HepG2 (cell line): ENCODE measurements around the gene PLOD3. TPM values are rescaled to one million over a fixed set of nuclear protein-coding genes. Genes with fewer than 3 reads are reported as not detected.

Experiments
- FOSL1 ChIP-seq: sonication (generic); formaldehyde crosslinking; IDR thresholded peaks from 2 replicates; pipeline ENCODE4 v1.9.0; 2021; ENCODE audit warnings: missing genetic modification reagents, borderline replicate concordance
- FOXA1 ChIP-seq, 2 experiments: fragments of 450-650 bp in 1 of 2; sonication (generic) in 1 of 2; formaldehyde crosslinking in 1 of 2; IDR thresholded peaks; 2 replicates each; pipeline versions ENCODE4 v1.4.0 to v1.6.1; 2016 to 2020; ENCODE audit warnings: missing genetic modification reagents in 1 of 2
- FOXK1 ChIP-seq: sonication (generic); formaldehyde crosslinking; IDR thresholded peaks from 2 replicates; pipeline ENCODE4 v1.4.0; 2020; ENCODE audit warnings: low read depth, missing genetic modification reagents, borderline replicate concordance
- GATA4 ChIP-seq: sonication (generic); IDR thresholded peaks from 2 replicates; pipeline ENCODE4 v1.6.1; 2016; ENCODE audit warnings: antibody characterized with exemption, low read depth, borderline replicate concordance
- GATAD1 ChIP-seq: IDR thresholded peaks from 2 replicates; pipeline ENCODE4 v1.6.1; 2016; ENCODE audit warnings: missing genetic modification reagents, missing compliant biosample characterization
- GFI1 ChIP-seq: sonication (generic); formaldehyde crosslinking; IDR thresholded peaks from 2 replicates; pipeline ENCODE4 v1.5.0; 2020; ENCODE audit warnings: missing genetic modification reagents, mild to moderate bottlenecking, borderline replicate concordance
- MTF2 ChIP-seq: sonication (generic); formaldehyde crosslinking; IDR thresholded peaks from 2 replicates; pipeline ENCODE4 v1.5.0; 2020; ENCODE audit warnings: missing genetic modification reagents, borderline replicate concordance
- NCOR1 ChIP-seq: fragments of 200-600 bp; sonication (generic); IDR thresholded peaks from 2 replicates; pipeline ENCODE4 v1.7.0; 2017; ENCODE audit warnings: antibody characterized with exemption, low read length, borderline replicate concordance
- NFYB ChIP-seq: sonication (generic); formaldehyde crosslinking; IDR thresholded peaks from 2 replicates; pipeline ENCODE4 v1.4.0; 2020; ENCODE audit warnings: missing genetic modification reagents
- POGZ ChIP-seq: sonication (generic); formaldehyde crosslinking; IDR thresholded peaks from 2 replicates; pipeline ENCODE4 v1.4.0; 2020; ENCODE audit warnings: mild to moderate bottlenecking, missing genetic modification reagents
- RARG ChIP-seq: sonication (generic); formaldehyde crosslinking; IDR thresholded peaks from 2 replicates; pipeline ENCODE4 v1.4.0; 2020; ENCODE audit warnings: low read depth, mild to moderate bottlenecking, missing genetic modification reagents
- RCOR2 ChIP-seq: IDR thresholded peaks from 2 replicates; pipeline ENCODE4 v1.6.1; 2016; ENCODE audit warnings: missing biosample characterization, missing genetic modification reagents
- ZMYM2 ChIP-seq: sonication (generic); formaldehyde crosslinking; IDR thresholded peaks from 2 replicates; pipeline ENCODE4 v1.8.0; 2022; ENCODE audit warnings: mild to moderate bottlenecking, missing genetic modification reagents
- ZNF136 ChIP-seq: sonication (generic); formaldehyde crosslinking; IDR thresholded peaks from 2 replicates; pipeline ENCODE4 v1.8.1; 2022; ENCODE audit warnings: low read depth, mild to moderate bottlenecking, moderate library complexity, missing genetic modification reagents
- ZZZ3 ChIP-seq: sonication (generic); formaldehyde crosslinking; IDR thresholded peaks from 2 replicates; pipeline ENCODE4 v1.4.0; 2020; ENCODE audit warnings: missing genetic modification reagents, mild to moderate bottlenecking, borderline replicate concordance
- polyA plus RNA-seq, 8 experiments: library from polyadenylated mRNA; depleted of rRNA in 3 of 8; stranded (reverse) in 7 of 8; unstranded in 1 of 8; fragments of >200 nt; fragmentation: Illumina TruSeq in 4 of 8; extraction: Trizol in 4 of 8; gene quantifications; 2 replicates each; pipeline versions ENCODE4 v1.2.1 to v1.2.3, GENCODE V29; 2011 to 2016; ENCODE audit warnings: low read depth in 4 of 8, missing spikeins in 1 of 8, mixed read lengths in 1 of 8; ENCODE audit not compliant: insufficient read depth in 1 of 8
- total RNA-seq, 5 experiments: library from RNA; depleted of rRNA; stranded (reverse); fragments of >200 nt; fragmentation: Illumina TruSeq; extraction: Trizol; gene quantifications; 2 replicates each; pipeline ENCODE4 v1.2.3, GENCODE V29; 2016; ENCODE audit warnings: low read depth in 1 of 5
- TF ChIP-seq, protein P1 (sequence below): sonication (generic); formaldehyde crosslinking; IDR thresholded peaks from 2 replicates; pipeline ENCODE4 v1.5.0; 2020; ENCODE audit warnings: mild to moderate bottlenecking, missing genetic modification reagents, borderline replicate concordance
- TF ChIP-seq, protein P2 (sequence below): sonication (generic); formaldehyde crosslinking; IDR thresholded peaks from 2 replicates; pipeline ENCODE4 v1.4.0; 2020; ENCODE audit warnings: mild to moderate bottlenecking, missing genetic modification reagents
- TF ChIP-seq, protein P3 (sequence below): sonication (generic); formaldehyde crosslinking; IDR thresholded peaks from 2 replicates; pipeline ENCODE4 v1.5.0; 2020; ENCODE audit warnings: missing genetic modification reagents

PLOD3 gene
- total and polyA plus RNA-seq, 2 of the 13 experiments (the other 11 are each of a cell fraction or from before 2014, with no cell fraction given) = 65.8 to 67.4 TPM

DNA sequence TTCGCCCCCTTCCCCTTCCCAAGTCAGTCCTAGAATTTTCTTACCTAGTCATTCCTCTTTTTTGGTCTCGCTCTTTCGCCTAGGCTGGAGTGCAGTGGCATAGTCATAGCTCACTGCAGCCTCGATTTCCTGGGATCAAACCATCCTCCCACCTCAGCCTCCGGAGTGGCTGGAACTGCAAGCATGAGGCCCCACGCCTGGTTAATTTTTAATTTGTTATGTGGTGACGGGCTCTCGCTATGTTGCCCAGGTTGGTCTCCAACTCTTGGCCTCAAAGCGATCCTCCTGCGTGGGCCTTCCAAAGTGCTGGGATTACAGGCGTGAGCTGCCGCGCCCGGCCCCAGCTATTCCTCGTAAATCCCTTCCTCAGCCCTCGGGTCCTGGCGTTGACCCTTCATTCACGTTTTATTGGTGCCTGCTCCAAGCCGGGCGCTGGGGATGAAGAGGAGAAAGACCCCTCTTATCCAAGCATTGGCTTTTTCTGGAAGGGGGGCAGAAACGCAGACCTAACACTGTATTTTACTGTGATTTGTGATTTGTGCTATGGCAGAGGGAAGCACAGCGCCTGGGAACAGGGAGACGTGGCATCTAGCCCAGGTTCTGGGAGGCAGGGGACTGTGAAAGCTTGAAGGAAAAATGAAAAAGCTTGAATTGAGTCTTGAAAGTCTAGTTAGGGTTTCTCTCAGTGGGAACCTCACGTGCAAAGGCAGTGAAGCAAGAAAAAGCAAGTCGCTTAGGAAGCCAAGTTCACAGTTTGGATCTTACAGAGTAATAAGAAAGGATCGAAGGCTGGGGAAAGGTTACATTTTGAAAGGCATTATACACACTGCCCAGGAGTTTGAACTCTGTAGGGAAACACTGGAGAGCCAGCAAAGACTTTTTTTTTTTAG is 1.1 kb upstream of the PLOD3 start (continued):
- TF ChIP-seq GFI1 (CRISPR knock-in tag) = no peak
- TF ChIP-seq, protein P1, sequence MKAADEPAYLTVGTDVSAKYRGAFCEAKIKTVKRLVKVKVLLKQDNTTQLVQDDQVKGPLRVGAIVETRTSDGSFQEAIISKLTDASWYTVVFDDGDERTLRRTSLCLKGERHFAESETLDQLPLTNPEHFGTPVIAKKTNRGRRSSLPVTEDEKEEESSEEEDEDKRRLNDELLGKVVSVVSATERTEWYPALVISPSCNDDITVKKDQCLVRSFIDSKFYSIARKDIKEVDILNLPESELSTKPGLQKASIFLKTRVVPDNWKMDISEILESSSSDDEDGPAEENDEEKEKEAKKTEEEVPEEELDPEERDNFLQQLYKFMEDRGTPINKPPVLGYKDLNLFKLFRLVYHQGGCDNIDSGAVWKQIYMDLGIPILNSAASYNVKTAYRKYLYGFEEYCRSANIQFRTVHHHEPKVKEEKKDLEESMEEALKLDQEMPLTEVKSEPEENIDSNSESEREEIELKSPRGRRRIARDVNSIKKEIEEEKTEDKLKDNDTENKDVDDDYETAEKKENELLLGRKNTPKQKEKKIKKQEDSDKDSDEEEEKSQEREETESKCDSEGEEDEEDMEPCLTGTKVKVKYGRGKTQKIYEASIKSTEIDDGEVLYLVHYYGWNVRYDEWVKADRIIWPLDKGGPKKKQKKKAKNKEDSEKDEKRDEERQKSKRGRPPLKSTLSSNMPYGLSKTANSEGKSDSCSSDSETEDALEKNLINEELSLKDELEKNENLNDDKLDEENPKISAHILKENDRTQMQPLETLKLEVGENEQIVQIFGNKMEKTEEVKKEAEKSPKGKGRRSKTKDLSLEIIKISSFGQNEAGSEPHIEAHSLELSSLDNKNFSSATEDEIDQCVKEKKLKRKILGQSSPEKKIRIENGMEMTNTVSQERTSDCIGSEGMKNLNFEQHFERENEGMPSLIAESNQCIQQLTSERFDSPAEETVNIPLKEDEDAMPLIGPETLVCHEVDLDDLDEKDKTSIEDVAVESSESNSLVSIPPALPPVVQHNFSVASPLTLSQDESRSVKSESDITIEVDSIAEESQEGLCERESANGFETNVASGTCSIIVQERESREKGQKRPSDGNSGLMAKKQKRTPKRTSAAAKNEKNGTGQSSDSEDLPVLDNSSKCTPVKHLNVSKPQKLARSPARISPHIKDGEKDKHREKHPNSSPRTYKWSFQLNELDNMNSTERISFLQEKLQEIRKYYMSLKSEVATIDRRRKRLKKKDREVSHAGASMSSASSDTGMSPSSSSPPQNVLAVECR (CRISPR knock-in tag) = peak; percentile 23; the same call in 1 of the 2 replicates
- TF ChIP-seq, protein P2, sequence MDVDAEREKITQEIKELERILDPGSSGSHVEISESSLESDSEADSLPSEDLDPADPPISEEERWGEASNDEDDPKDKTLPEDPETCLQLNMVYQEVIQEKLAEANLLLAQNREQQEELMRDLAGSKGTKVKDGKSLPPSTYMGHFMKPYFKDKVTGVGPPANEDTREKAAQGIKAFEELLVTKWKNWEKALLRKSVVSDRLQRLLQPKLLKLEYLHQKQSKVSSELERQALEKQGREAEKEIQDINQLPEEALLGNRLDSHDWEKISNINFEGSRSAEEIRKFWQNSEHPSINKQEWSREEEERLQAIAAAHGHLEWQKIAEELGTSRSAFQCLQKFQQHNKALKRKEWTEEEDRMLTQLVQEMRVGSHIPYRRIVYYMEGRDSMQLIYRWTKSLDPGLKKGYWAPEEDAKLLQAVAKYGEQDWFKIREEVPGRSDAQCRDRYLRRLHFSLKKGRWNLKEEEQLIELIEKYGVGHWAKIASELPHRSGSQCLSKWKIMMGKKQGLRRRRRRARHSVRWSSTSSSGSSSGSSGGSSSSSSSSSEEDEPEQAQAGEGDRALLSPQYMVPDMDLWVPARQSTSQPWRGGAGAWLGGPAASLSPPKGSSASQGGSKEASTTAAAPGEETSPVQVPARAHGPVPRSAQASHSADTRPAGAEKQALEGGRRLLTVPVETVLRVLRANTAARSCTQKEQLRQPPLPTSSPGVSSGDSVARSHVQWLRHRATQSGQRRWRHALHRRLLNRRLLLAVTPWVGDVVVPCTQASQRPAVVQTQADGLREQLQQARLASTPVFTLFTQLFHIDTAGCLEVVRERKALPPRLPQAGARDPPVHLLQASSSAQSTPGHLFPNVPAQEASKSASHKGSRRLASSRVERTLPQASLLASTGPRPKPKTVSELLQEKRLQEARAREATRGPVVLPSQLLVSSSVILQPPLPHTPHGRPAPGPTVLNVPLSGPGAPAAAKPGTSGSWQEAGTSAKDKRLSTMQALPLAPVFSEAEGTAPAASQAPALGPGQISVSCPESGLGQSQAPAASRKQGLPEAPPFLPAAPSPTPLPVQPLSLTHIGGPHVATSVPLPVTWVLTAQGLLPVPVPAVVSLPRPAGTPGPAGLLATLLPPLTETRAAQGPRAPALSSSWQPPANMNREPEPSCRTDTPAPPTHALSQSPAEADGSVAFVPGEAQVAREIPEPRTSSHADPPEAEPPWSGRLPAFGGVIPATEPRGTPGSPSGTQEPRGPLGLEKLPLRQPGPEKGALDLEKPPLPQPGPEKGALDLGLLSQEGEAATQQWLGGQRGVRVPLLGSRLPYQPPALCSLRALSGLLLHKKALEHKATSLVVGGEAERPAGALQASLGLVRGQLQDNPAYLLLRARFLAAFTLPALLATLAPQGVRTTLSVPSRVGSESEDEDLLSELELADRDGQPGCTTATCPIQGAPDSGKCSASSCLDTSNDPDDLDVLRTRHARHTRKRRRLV (CRISPR knock-in tag) = peak; percentile 64; the same call in 1 of the 2 replicates
- peak; percentile 57 for TF ChIP-seq POGZ (CRISPR knock-in tag)
- TF ChIP-seq ZMYM2 = peak; percentile 92
- TF ChIP-seq FOSL1 (CRISPR knock-in tag) = no peak
- 0 out of 2 replicates have a peak, but pooled peaks have one; percentile 30 for TF ChIP-seq ZZZ3 (CRISPR knock-in tag)
- TF ChIP-seq, protein P3, sequence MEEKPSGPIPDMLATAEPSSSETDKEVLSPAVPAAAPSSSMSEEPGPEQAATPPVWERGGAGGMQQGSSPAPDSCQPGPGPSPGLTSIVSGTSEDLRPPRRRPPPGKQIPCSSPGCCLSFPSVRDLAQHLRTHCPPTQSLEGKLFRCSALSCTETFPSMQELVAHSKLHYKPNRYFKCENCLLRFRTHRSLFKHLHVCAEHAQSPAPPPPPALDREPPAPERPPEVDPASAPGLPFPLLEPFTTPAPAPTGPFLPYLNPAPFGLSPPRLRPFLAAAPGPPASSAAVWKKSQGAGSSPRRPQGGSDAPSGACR (CRISPR knock-in tag) = 0 out of 2 replicates have a peak, but pooled peaks have one; percentile 35
- peak; percentile 14; the same call in 1 of the 2 replicates for TF ChIP-seq NCOR1
- peak; percentile 8; the same call in 1 of the 2 replicates for TF ChIP-seq FOXK1 (CRISPR knock-in tag)
- peak; percentile 74; the same call in 1 of the 2 replicates for TF ChIP-seq RCOR2 (CRISPR knock-in tag)
- no peak for TF ChIP-seq MTF2 (CRISPR knock-in tag)
- TF ChIP-seq FOXA1 (IDR thresholded peaks at IDR 0.05) = no peak
- TF ChIP-seq FOXA1 (CRISPR knock-in tag; IDR thresholded peaks at IDR 0.05) = no peak
- TF ChIP-seq ZNF136 = peak; percentile 82; the same call in 1 of the 2 replicates
- TF ChIP-seq GATAD1 (CRISPR knock-in tag) = peak; percentile 53
- TF ChIP-seq NFYB (CRISPR knock-in tag) = no peak
- 0 out of 2 replicates have a peak, but pooled peaks have one; percentile 55 for TF ChIP-seq RARG (CRISPR knock-in tag)
- TF ChIP-seq GATA4 = 0 out of 2 replicates have a peak, but pooled peaks have one; percentile 6
